Measurements from ENCODE around the gene TM2D3. TPM values are rescaled to one million over a fixed set of nuclear protein-coding genes. Genes with fewer than 3 reads are reported as not detected.
"Not testable (repeated sequence)": the region's sequence is repeated elsewhere in the genome, so short reads cannot be mapped to it uniquely, and the experiment has no call there.

TM2D3 gene
- total RNA-seq, 4 donors from 2014 or later, result 46.3 to 57.8 (median 49.7) TPM

GRCh38 chr15:101637038-101637437 lies 15.1 kb downstream of the TM2D3 start:
- no peak overlapping the region for H3K27ac ChIP-seq
- no peak for DNase-seq (ENCODE audit: low spot score in 2 of 2)
- no peaks in the 10 kb centered on the region for H3K9me3 ChIP-seq
- H3K4me1 ChIP-seq, result peaks cover 3% of the 10 kb centered on the region
- no peaks in the 10 kb centered on the region for H3K27me3 ChIP-seq
- WGBS, result 80% methylated on average over 3 of the region's 3 CpGs
- TF ChIP-seq POLR2AphosphoS5 (IDR thresholded peaks at IDR 0.05) (no peak), POLR2A (IDR thresholded peaks at IDR 0.05) (no peak), EP300 (IDR thresholded peaks at IDR 0.05) (no peak), CTCF (IDR thresholded peaks at IDR 0.05) (no peak)
- no peak overlapping the region for H3K4me3 ChIP-seq
- H3K36me3 ChIP-seq, result peaks cover 16% of the 10 kb centered on the region

- 82% methylated on average over 7 of the region's 7 CpGs for whole genome bisulfite sequencing
- TF ChIP-seq CTCF (IDR thresholded peaks at IDR 0.05) (no peak), POLR2AphosphoS5 (IDR thresholded peaks at IDR 0.05) (no peak), EP300 (IDR thresholded peaks at IDR 0.05) (no peak), POLR2A (IDR thresholded peaks at IDR 0.05) (no peak)
Measured at GRCh38 chr15:101635944-101636727, 16.0 kb downstream of the TM2D3 start.

GRCh38 chr15:101633356-101633755 lies 18.8 kb downstream of the TM2D3 start:
- Histone ChIP-seq H3K4me1 (no peaks in the 10 kb centered on the region), H3K4me3 (no peak overlapping the region), H3K27me3 (no peaks in the 10 kb centered on the region), H3K36me3 (peaks cover 4% of the 10 kb centered on the region), H3K27ac (no peak overlapping the region), H3K9me3 (no peaks in the 10 kb centered on the region)
- no peak for DNase-seq (ENCODE audit: low spot score in 2 of 2)
- no peak for TF ChIP-seq CTCF (IDR thresholded peaks at IDR 0.05)
- no peak for TF ChIP-seq POLR2A (IDR thresholded peaks at IDR 0.05)
- no peak for TF ChIP-seq POLR2AphosphoS5 (IDR thresholded peaks at IDR 0.05)
- TF ChIP-seq EP300 (IDR thresholded peaks at IDR 0.05), result no peak
- 98% methylated on average over 3 of the region's 3 CpGs for WGBS

More at GRCh38 chr15:101635944-101636727, 16.0 kb downstream of the TM2D3 start:
- no peaks in the 10 kb centered on the region for H3K9me3 ChIP-seq
- H3K4me1 ChIP-seq, result peaks cover 3% of the 10 kb centered on the region
- peaks cover 15% of the 10 kb centered on the region for H3K36me3 ChIP-seq
- no peaks in the 10 kb centered on the region for H3K27me3 ChIP-seq
- no peak for DNase-seq (ENCODE audit: low spot score in 2 of 2)
- H3K27ac ChIP-seq, result no peak overlapping the region
- H3K4me3 ChIP-seq, result no peak overlapping the region

GRCh38 chr15:101626729-101627128 lies 25.5 kb downstream of the TM2D3 start:
- H3K9me3 ChIP-seq; DNase-seq (ENCODE audit: low spot score in 2 of 2); H3K4me3 ChIP-seq; H3K36me3 ChIP-seq; H3K4me1 ChIP-seq; H3K27me3 ChIP-seq; H3K27ac ChIP-seq: not testable (repeated sequence)
- 90% methylated on average over 15 of the region's 15 CpGs for WGBS

GRCh38 chr15:101625980-101626379 lies 26.2 kb downstream of the TM2D3 start:
- peaks cover 5% of the 10 kb centered on the region for H3K36me3 ChIP-seq
- H3K4me1 ChIP-seq, result no peaks in the 10 kb centered on the region
- H3K27me3 ChIP-seq, result no peaks in the 10 kb centered on the region
- 75% methylated on average over 1 of the region's 1 CpG for WGBS
- H3K27ac ChIP-seq, result no peak overlapping the region
- DNase-seq (ENCODE audit: low spot score in 2 of 2), result no peak
- H3K9me3 ChIP-seq, result no peaks in the 10 kb centered on the region
- TF ChIP-seq POLR2A (IDR thresholded peaks at IDR 0.05) (no peak), CTCF (IDR thresholded peaks at IDR 0.05) (no peak), POLR2AphosphoS5 (IDR thresholded peaks at IDR 0.05) (no peak), EP300 (IDR thresholded peaks at IDR 0.05) (no peak)
- H3K4me3 ChIP-seq, result no peak overlapping the region
